B cell (primary cell): ENCODE measurements around the gene KCNQ5. TPM values are rescaled to one million over a fixed set of nuclear protein-coding genes. Genes with fewer than 3 reads are reported as not detected.

Source experiments
- ATAC-seq: fragments of 200-7000 bp; cut with Tn5 transposase; one replicate; pipeline ENCODE4 v1.10.0; 2021; ENCODE audit warnings: low read depth, mild to moderate bottlenecking, moderate number of reproducible peaks, moderate library complexity
- CTCF ChIA-PET: fragments of 350-600 bp; sonication (Branson Sonifier 250); formaldehyde crosslinking; loops from one replicate; lab custom pipeline; 2021; ENCODE audit warnings: antibody characterized with exemption, inconsistent platforms; lab: Charles Lee
- POLR2A ChIA-PET: fragments of 350-600 bp; sonication (Branson Sonifier 250); formaldehyde crosslinking; loops from one replicate; lab custom pipeline; 2021; ENCODE audit warnings: antibody characterized with exemption; lab: Charles Lee
- DNase-seq: peaks from one replicate; pipeline ENCODE4 v3.0.0; 2013
- H2AFZ ChIP-seq: 2 replicates; pipeline ENCODE4 v1.6.1; 2012; ENCODE audit warnings: mild to moderate bottlenecking, low read depth, low read length; ENCODE audit not compliant: insufficient read depth, poor library complexity, severe bottlenecking
- H3K27ac ChIP-seq, 2 donors: 1 replicate in 1 of 2; 2 replicates in 1 of 2; pipeline ENCODE4 v1.5.1; 2012 to 2013; ENCODE audit warnings: low read length in 2 of 2, mild to moderate bottlenecking in 2 of 2, moderate library complexity in 1 of 2
- H3K27me3 ChIP-seq, 4 experiments: fragments of 200-600 bp in 1 of 4; sonication (generic) in 1 of 4; replicated peaks in 1 of 4; 1 replicate in 2 of 4; 2 replicates in 2 of 4; pipeline versions ENCODE4 v1.6.1 to v1.7.0; 2013 to 2016; ENCODE audit warnings: low read length in 3 of 4, mild to moderate bottlenecking in 2 of 4, mixed read lengths in 1 of 4, moderate library complexity in 1 of 4; ENCODE audit not compliant: insufficient read depth in 4 of 4, control insufficient read depth in 3 of 4; ENCODE audit errors: control extremely low read depth in 1 of 4
- H3K36me3 ChIP-seq, 2 experiments: replicated peaks in 1 of 2; 1 replicate in 1 of 2; 2 replicates in 1 of 2; pipeline versions ENCODE4 v1.6.1 to v1.7.1; 2013; ENCODE audit warnings: low read length in 1 of 2; ENCODE audit not compliant: insufficient read depth in 2 of 2, control insufficient read depth in 1 of 2; ENCODE audit errors: control extremely low read depth in 1 of 2, extremely low read depth in 1 of 2
- H3K4me1 ChIP-seq, 2 donors: fragments of 200-600 bp in 1 of 2; sonication (generic) in 1 of 2; 1 replicate in 1 of 2; 2 replicates in 1 of 2; pipeline versions ENCODE4 v1.5.1 to v1.6.1; 2013 to 2017; ENCODE audit warnings: low read length in 2 of 2; ENCODE audit not compliant: control insufficient read depth in 2 of 2, insufficient read depth in 2 of 2
- H3K4me2 ChIP-seq: replicated peaks from 2 replicates; pipeline ENCODE3; 2012; ENCODE audit warnings: mild to moderate bottlenecking, low read depth, low read length; ENCODE audit not compliant: poor library complexity, severe bottlenecking
- H3K4me3 ChIP-seq, 5 experiments: fragments of 200-600 bp in 1 of 5; sonication (generic) in 1 of 5; 1 replicate in 3 of 5; 2 replicates in 2 of 5; pipeline versions ENCODE4 v1.5.1 to v1.7.0; 2011 to 2016; ENCODE audit warnings: low read length in 4 of 5, mild to moderate bottlenecking in 4 of 5, low read depth in 2 of 5, control low read depth in 1 of 5, moderate library complexity in 1 of 5; ENCODE audit not compliant: insufficient read depth in 1 of 5; ENCODE audit errors: control extremely low read depth in 1 of 5, extremely low read depth in 1 of 5
- H3K79me2 ChIP-seq: fragments of 200-600 bp; sonication (generic); one replicate; pipeline ENCODE4 v1.6.0; 2016; ENCODE audit warnings: low read length; ENCODE audit not compliant: control insufficient read depth, insufficient read depth
- H3K9ac ChIP-seq: fragments of 200-600 bp; sonication (generic); 2 replicates; pipeline ENCODE4 v1.6.1; 2017; ENCODE audit warnings: mild to moderate bottlenecking, low read length, moderate library complexity
- H3K9me3 ChIP-seq, 3 donors: one replicate each; pipeline versions ENCODE4 v1.6.1 to v1.7.1; 2013; ENCODE audit warnings: low read length in 2 of 3; ENCODE audit not compliant: control insufficient read depth in 2 of 3, insufficient read depth in 1 of 3; ENCODE audit errors: control extremely low read depth in 1 of 3
- H4K20me1 ChIP-seq: 2 replicates; pipeline ENCODE4 v1.6.0; 2012; ENCODE audit warnings: mild to moderate bottlenecking, low read length; ENCODE audit not compliant: insufficient read depth, control insufficient read depth, poor library complexity, severe bottlenecking
- H3K27ac Mint-ChIP-seq: one replicate; pipeline ENCODE4 v1.8.0; 2021; ENCODE audit warnings: mixed read lengths
- H3K27me3 Mint-ChIP-seq: one replicate; pipeline ENCODE4 v1.8.0; 2021; ENCODE audit warnings: mixed read lengths
- H3K4me1 Mint-ChIP-seq: one replicate; pipeline ENCODE4 v1.8.0; 2021; ENCODE audit warnings: mixed read lengths
- H3K4me3 Mint-ChIP-seq: one replicate; pipeline ENCODE4 v1.8.0; 2021; ENCODE audit warnings: mixed read lengths
- H3K9me3 Mint-ChIP-seq: one replicate; pipeline ENCODE4 v1.8.0; 2022; ENCODE audit warnings: mixed read lengths; ENCODE audit not compliant: insufficient read depth
- EZH2 ChIP-seq: IDR thresholded peaks from 2 replicates; pipeline ENCODE4 v1.6.1; 2012; ENCODE audit warnings: borderline replicate concordance, low read depth, mild to moderate bottlenecking, moderate library complexity, low read length; ENCODE audit not compliant: insufficient read depth, poor library complexity, severe bottlenecking
- WGBS: methylation state at CpG from one replicate; pipeline ENCODE4 v1.1.5; 2013; ENCODE audit warnings: missing lambda C conversion rate; ENCODE audit not compliant: insufficient coverage; 5-methylcytosine and 5-hydroxymethylcytosine counted together
- intact Hi-C: fragments of 100-400 bp; cut with micrococcal nuclease; formaldehyde crosslinking; loops from one replicate; pipeline ENCODE4 v1.10.0; 2022
- polyA plus RNA-seq: library from polyadenylated mRNA; depleted of rRNA; stranded (reverse); fragments of >200 nt; gene quantifications from 2 replicates; pipeline ENCODE4 v1.2.3, GENCODE V29; 2012
- total RNA-seq, 2 donors: library from RNA; stranded (reverse); fragments of 120-200 nt in 1 of 2; gene quantifications; 1 replicate in 1 of 2; 2 replicates in 1 of 2; pipeline versions ENCODE4 v1.2.3 to v1.2.4, GENCODE V29; 2013 to 2022
- TF ChIP-seq, protein P1 (sequence below): fragments of 200-600 bp; IDR thresholded peaks from one replicate; pipeline ENCODE4 v1.8.0; 2022; ENCODE audit warnings: antibody characterized with exemption, mild to moderate bottlenecking

Gene KCNQ5
- total and polyA plus RNA-seq, 2 donors (not counting 1 experiment from before 2014, with no cell fraction given), result 2.3 to 9.4 TPM

DNA sequence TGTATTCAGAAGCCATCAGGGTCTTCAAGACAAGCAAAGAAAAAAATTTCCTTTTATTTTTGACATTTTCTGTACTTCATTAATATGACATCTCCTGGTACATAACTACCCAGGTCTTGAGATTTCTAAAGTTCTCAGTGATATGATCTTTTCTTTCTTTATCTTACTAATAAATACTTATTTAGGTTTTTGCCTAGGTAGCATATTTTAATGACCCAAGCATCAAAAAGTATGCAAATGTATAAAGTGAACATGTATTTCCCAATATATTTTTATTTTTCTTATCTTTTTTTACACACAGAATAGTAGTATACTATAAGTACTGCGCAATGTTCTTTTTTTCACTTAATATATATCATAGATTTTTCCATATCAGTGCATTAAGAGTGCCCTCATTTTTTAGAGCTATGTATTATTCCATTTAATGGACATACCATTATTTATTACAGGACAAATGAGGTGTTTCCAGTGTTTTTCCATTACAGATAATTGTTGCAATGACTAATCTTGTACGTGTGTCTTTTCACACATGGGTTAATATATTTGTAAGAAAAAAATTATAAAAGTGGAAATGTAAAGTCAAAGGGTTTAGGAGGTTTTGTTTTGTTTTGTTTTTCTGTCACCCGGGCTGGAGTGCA, 107.0 kb downstream of the KCNQ5 start:
- Mint-ChIP-seq H3K27ac (no peak overlapping the region), H3K27me3 (no peaks in the 10 kb centered on the region), H3K4me3 (no peak overlapping the region), H3K9me3 (no peaks in the 10 kb centered on the region), H3K4me1 (peaks cover 14% of the 10 kb centered on the region)
- H3K9me3 ChIP-seq, result no peaks in the 10 kb centered on the region
- intact Hi-C loops, result no loop called here
- no peak for DNase-seq
- H2AFZ ChIP-seq, result no peak overlapping the region
- no peak overlapping the region for H3K4me3 ChIP-seq
- no peak overlapping the region for H3K9ac ChIP-seq
- no peak overlapping the region for H3K4me2 ChIP-seq
- H3K27ac ChIP-seq, result no peak overlapping the region
- H4K20me1 ChIP-seq, result no peaks in the 10 kb centered on the region
- H3K79me2 ChIP-seq, result peaks cover 9% of the 10 kb centered on the region
- no peak for TF ChIP-seq EZH2
- TF ChIP-seq, protein P1, sequence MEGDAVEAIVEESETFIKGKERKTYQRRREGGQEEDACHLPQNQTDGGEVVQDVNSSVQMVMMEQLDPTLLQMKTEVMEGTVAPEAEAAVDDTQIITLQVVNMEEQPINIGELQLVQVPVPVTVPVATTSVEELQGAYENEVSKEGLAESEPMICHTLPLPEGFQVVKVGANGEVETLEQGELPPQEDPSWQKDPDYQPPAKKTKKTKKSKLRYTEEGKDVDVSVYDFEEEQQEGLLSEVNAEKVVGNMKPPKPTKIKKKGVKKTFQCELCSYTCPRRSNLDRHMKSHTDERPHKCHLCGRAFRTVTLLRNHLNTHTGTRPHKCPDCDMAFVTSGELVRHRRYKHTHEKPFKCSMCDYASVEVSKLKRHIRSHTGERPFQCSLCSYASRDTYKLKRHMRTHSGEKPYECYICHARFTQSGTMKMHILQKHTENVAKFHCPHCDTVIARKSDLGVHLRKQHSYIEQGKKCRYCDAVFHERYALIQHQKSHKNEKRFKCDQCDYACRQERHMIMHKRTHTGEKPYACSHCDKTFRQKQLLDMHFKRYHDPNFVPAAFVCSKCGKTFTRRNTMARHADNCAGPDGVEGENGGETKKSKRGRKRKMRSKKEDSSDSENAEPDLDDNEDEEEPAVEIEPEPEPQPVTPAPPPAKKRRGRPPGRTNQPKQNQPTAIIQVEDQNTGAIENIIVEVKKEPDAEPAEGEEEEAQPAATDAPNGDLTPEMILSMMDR, result no peak
- ATAC-seq, result no peak
- no peaks in the 10 kb centered on the region for H3K27me3 ChIP-seq
- ChIA-PET CTCF (no interaction called here), POLR2A (no interaction called here)
- H3K36me3 ChIP-seq, result no peaks in the 10 kb centered on the region
- H3K4me1 ChIP-seq, result peaks cover 26 to 29% of the 10 kb centered on the region in 2 donors
- WGBS, result 50% methylated on average over 2 of the region's 3 CpGs

DNA sequence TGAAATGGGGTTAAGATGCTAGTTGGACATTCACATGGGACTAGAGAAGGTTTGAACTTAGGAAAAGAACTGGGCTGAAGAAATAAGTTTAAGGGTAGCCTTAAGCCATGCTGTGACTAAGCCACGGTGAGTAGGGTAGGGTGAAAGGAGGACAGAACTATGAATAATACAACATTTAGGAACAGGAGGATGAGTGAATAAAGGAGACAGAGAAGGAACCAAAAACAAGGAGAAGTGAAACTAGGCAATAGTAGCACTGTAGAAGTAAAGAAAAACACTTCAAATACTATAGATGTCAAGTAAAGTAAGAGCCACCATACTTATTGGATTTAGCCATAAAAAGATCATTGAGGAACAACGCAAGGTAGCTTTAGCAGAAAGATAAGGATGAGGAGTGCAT, 111.2 kb downstream of the KCNQ5 start:
- Histone ChIP-seq H4K20me1 (no peaks in the 10 kb centered on the region), H3K4me2 (peak overlapping the region; percentile 64), H3K9me3 (no peaks in the 10 kb centered on the region), H3K4me1 (peaks cover 19 to 20% of the 10 kb centered on the region in 2 donors), H3K79me2 (peaks cover 13% of the 10 kb centered on the region), H2AFZ (peak overlapping the region; percentile 52), H3K4me3 (peak overlapping the region in 1 of 5 experiments; percentile 27), H3K27me3 (no peaks in the 10 kb centered on the region), H3K9ac (peak overlapping the region; percentile 6), H3K36me3 (no peaks in the 10 kb centered on the region), H3K27ac (peak overlapping the region; percentile 17 to 62)
- intact Hi-C loops, result loop anchor here (5.0 kb wide), 1 partner anchor 46 kb away; no protein-coding TSS in a partner anchor
- H3K4me1 Mint-ChIP-seq, result no peaks in the 10 kb centered on the region
- DNase-seq, result peak; percentile 43
- TF ChIP-seq EZH2, result no peak
- TF ChIP-seq, protein P1, result no peak
- 60% methylated on average over 2 of the region's 2 CpGs for WGBS
- CTCF ChIA-PET, result interaction anchor here (0.7 kb wide), 1 partner anchor 9 kb away, joined by 4 read pairs; no protein-coding TSS in a partner anchor
- H3K4me3 Mint-ChIP-seq, result no peak overlapping the region
- no peaks in the 10 kb centered on the region for H3K27me3 Mint-ChIP-seq
- H3K27ac Mint-ChIP-seq, result no peak overlapping the region
- ATAC-seq, result peak; percentile 54
- POLR2A ChIA-PET, result interaction anchor here (0.6 kb wide), 1 partner anchor 162 kb away, joined by 7 read pairs; no protein-coding TSS in a partner anchor
- no peaks in the 10 kb centered on the region for H3K9me3 Mint-ChIP-seq
